GM19468 (cell line): ENCODE measurements around the gene POLR3E.
"Not testable (repeated sequence)": the region's sequence is repeated elsewhere in the genome, so short reads cannot be mapped to it uniquely, and the experiment has no call there.

Experiments
- ATAC-seq: cut with Tn5 transposase; IDR thresholded peaks from one replicate; pipeline ENCODE4 v1.9.1; 2021; ENCODE audit warnings: mild to moderate bottlenecking, moderate library complexity, moderate number of reproducible peaks; ENCODE audit not compliant: unreplicated experiment; ENCODE audit errors: extremely low read depth

POLR3E gene

GRCh38 chr16:22291860-22292318 is 5.3 kb upstream of the POLR3E start:
- no peak for ATAC-seq

DNA sequence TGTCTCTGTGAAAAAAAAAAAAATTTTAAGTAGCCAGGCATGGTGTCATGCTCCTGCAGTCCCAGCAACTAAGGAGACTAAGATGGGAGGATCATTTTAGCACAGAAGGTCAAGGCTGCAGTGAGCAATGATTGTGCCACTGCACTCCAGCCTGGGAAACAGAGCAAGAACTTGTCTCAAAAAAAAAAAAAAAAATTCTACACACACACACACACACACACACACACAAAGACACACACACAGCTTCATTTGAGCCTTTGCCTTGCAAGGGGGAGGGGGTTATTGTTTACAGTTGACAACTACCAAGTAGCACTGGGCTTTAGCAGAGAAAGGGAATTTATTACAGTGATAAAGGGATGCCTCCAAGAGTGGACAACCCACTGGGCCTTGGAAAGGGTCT is 4.9 kb upstream of the POLR3E start:
- no peak for ATAC-seq

GRCh38 chr16:22293137-22294106 is 3.8 kb upstream of the POLR3E start:
- ATAC-seq, result no peak

DNA sequence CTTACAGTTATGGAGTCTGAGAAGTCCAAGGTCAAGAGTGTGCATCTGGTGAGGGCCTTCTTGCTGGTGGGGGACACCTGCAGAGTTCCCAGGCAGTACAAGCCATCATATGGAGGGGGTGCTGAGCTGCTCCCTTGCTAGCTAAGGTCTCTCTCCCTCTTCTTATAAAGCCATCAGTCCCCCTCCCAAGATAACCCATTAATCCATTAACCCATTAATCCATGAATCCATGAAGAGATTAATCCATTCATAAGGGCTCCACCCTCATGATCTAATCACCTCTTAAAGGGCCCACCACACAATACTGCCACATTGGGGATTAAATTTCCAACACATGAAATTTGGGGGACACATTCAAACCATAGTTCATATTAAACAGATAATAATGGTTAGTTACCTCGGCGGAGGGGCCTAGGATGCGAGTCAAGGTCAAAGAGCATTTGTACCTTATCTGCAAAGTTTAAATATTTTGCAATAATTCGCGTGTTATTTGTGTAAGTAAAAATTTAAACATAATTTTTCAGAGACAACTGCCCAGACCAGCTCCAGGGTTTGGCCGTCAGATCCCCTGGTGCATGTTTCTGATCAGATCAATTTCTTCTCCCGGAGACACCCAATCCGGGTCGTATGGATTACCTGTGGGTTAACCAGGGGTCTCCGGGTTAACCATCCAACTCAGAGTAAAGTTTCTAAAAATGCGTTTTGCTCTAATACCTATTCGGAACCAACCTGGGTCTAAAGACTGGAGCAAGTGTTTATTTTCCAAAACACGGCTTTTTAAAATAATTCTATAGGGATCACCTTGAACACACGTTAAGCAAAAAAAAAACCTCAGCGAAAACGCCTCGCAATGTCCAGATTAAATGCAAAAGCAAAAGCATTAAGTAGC is 740 bp upstream of the POLR3E start:
- no peak for ATAC-seq

DNA sequence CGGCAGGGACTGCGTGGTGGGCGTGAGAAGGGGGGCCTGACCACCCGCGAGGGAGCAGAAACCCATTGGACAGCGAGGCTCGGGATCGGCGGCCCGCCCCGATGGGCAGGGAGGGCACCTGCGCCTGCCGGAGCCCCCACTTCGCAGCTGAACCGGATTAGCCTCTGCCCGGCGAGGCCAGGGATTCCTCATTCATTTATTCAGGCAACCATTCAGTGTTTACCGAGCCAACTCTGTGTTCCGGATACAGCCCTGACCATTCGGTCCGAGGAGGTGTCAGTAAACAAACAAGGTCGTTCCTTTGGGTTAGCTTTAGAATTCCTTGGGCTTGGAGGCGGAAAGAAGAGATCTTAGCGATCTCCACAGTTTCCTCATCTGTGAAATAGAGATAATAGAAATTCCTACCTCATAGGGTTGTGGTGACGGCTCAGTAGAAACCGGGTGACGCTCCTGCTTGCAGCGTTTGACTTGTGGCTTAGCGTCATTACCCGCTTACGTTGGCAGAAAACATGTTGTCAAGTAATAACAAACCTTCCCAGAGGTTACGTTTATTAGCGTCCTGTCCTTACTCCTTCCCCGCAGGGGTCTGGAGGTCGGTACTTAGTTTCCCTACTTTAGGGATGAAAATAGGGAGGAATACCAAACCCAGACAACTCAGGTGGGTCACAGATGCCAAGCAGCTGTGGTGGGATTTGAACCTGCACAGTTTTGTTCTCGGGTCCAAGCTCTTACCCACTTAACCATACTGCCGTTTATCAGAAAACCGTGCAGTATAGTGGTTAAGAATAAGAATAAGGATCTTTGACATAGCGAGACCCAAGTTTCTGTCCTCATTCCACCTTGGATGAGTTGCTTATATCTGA is 893 bp downstream of the POLR3E start:
- no peak for ATAC-seq

GRCh38 chr16:22299036-22299435 is 1.8 kb downstream of the POLR3E start:
- ATAC-seq, result no peak

DNA sequence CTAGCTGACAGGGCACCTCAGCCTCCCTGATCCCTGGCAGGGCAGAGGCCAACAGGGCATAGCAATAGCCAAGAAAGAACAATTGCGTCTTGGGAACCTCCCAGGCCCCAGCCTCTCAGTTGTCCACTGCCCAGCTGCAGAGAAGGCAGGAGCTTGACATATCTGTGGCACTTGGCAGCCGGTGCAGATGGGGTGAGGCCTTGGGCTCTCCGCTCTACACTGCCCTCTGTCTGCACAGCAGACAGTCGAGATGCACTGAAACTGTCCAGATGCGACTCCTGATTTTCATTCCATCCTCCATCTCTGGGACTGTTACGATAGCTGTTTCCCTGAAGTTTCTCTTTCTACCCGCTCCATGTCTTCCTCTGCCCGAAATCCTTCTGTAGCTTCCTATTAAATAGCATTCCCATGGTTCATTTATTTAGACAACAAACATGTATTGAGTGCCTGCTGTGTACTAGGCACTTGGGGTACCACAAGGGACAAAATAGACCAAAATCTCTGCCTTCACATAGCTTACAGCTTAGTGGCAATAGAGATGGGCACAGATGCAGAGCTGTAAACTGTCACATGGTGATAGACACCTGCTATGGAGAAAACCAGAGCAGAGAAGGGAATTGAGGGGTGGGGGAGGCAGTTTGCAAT is 3.3 kb downstream of the POLR3E start:
- ATAC-seq, result no peak

DNA sequence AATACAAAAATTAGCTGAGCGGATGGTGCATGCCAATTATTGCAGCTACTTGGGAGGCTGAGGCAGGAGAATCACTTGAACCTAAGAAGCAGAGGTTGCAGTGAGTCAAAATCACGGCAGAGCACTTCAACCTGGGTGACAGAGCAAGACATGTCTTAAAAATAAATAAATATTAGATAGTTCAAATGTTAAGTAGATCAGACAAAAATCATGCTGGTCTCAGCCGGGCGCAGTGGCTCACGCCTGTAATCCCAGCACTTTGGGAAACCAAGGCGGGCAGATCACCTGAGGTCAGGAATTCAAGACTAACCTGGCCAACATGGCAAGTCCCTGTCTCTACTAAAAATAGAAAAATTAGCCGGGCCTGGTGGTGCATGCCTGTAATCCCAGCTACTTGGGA is 4.2 kb downstream of the POLR3E start:
- not testable (repeated sequence) for ATAC-seq

- no peak for ATAC-seq
Observed at GRCh38 chr16:22302776-22303363, 5.7 kb downstream of the POLR3E start.

DNA sequence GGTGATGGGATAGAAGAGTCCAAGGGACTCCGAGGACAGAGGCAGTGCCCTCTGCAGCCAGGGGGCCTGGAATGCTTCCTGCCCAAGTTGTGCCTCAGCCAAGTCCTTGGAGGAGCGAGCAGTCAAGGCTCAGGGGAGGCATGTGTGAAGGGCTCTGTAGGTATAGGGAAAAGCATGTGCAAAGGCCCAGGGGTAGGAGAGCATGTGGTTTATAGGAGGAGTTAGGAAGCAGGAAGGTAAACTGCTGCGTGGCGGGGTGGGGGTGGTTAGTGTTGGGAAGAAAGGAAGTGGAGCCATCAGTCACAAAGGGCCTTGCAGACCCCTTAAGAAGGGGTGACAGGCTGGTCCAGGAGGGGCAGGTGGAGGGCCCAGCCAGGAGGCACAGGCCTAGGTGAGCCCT is 7.2 kb downstream of the POLR3E start:
- no peak for ATAC-seq

DNA sequence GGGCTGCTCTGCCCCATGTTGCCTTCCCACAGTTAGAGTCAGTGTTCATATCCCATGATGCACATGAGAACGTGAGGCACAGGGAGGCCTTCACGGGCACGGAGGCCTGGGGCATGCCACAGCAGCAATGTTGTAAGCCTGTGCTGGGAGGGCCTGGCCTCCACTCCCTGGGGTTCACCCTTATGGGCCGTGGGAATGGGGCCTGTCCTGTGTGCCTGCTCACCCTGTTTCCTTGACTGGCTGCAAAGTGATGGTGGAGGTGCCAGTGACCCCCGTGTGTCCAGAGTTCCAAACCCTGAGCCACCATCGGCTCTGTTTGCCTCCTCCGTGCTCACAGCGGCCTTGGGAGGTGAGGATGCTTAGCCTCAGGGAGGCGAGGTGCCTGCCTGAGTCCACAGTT is 9.6 kb downstream of the POLR3E start:
- ATAC-seq, result no peak

DNA sequence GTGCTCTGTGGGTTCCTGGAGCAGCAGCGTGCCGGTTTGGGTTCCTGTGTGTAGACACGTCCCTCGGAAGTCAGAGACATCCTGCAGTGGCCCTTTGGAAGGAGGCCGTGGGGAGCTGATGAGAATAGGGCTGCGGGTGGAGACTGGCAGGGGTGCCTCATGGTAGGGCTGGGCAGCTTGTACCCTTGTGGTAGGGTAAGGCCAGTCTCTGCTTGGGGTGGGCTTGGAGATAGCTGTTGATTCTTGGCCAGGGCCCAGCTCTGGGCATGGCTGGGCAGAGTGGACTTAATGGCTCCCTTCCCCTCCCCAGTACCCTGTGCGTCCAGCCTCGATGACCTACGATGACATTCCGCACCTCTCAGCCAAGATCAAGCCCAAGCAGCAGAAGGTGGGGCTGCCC is 10.6 kb downstream of the POLR3E start:
- no peak for ATAC-seq

DNA sequence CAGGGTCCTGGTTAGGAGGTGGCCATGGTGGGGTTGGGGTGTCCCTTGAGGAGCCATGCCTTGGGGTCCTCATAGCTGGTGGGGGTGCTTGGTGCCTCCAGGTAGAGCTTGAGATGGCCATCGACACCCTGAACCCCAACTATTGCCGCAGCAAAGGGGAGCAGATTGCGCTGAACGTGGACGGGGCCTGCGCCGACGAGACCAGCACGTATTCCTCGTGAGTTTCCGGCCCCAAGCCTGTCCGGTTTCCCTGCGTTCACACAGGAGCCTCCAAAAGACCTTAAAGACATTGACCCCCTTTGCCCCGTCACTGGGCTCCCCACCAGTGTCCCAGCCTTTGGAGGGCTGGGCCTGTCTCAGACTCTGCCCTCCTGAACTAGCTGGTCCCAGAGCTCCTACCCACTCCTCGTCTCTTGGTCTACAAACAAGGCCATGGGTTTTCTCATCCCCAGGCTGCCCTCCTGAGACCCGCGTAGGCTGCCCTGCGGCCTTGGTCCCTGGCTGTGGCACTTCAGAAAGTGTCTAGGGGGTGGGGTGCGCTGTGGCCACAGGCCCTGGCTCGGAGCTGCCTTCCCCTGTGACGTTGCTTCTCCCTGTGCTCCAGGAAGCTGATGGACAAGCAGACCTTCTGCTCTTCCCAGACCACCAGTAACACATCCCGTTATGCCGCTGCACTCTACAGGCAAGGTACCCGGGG is 11.8 kb downstream of the POLR3E start:
- ATAC-seq, result no peak

- no peak for ATAC-seq
Observed at GRCh38 chr16:22311520-22311919, 14.3 kb downstream of the POLR3E start.

DNA sequence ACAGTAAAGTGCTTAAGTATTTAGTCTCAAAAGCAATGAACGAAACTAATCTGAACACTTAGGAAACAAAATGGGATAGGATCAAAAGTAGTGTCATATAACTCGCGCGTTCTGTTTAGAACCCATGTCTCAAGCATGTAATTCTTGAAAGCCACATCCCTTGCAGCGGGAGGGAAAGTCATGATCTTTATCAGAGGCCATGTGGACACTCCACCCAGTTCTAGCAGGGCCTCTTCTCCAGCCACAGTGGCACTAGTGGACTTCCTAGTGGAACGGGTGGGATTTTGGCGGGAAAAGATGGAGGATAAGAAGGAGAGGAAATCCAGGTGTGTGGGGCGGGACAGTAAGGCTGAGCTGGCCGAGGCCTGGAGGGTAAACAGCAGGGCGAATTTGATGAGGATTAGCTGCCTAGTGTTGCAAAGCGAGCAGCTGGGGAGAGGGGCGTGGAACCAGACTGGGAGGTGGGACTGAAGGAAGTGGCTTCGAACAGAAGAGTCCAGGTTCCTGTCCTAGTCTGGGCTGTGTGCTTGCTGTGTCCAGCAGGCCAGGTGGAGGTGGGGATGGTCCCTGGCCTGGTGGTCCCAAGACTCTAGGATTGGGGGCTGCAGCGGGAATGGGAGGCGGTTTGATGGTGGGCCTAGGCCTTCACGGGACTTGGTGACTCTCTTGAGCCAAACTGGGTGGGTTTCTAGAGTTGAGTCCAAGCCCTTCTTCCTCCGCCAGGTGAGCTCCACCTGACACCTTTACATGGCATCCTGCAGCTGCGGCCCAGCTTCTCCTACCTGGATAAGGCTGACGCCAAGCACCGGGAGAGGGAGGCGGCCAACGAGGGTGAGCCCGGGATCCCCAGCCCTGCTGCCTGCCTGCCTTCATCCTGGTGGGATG is 15.9 kb downstream of the POLR3E start:
- no peak for ATAC-seq

GRCh38 chr16:22313876-22314470 is 16.8 kb downstream of the POLR3E start:
- ATAC-seq, result no peak
